Measurements from ENCODE around the gene ZNF433.

The ZNF433 gene

GRCh38 chr19:11989112-11989456 lies 46.4 kb downstream of the ZNF433 start:
- DNase-seq (ENCODE audit: low read depth in 3 of 3), result no peak

- DNase-seq (ENCODE audit: low read depth in 3 of 3), result peak; percentile 89 to 96 (median 91)
Measured at GRCh38 chr19:11987405-11988281, 47.8 kb downstream of the ZNF433 start.

GRCh38 chr19:11986754-11987153 lies 48.7 kb downstream of the ZNF433 start:
- no peak for DNase-seq (ENCODE audit: low read depth in 3 of 3)

- DNase-seq (ENCODE audit: low read depth in 3 of 3), result no peak
Measured at GRCh38 chr19:11984986-11985385, 50.5 kb downstream of the ZNF433 start.

GRCh38 chr19:11982526-11982925 lies 53.0 kb downstream of the ZNF433 start:
- no peak for DNase-seq (ENCODE audit: low read depth in 3 of 3)

GRCh38 chr19:11979527-11979926 lies 56.0 kb downstream of the ZNF433 start:
- no peak for DNase-seq (ENCODE audit: low read depth in 3 of 3)

- no peak for DNase-seq (ENCODE audit: low read depth in 3 of 3)
Measured at GRCh38 chr19:11978492-11979100, 56.9 kb downstream of the ZNF433 start.

GRCh38 chr19:11973019-11973810 lies 62.3 kb downstream of the ZNF433 start:
- DNase-seq (ENCODE audit: low read depth in 3 of 3), result no peak

GRCh38 chr19:11971041-11971440 lies 64.4 kb downstream of the ZNF433 start:
- DNase-seq (ENCODE audit: low read depth in 3 of 3), result no peak

GRCh38 chr19:11970174-11970573 lies 65.3 kb downstream of the ZNF433 start:
- DNase-seq (ENCODE audit: low read depth in 3 of 3), result no peak

- DNase-seq (ENCODE audit: low read depth in 3 of 3), result peak; percentile 68 to 88 (median 77)
Measured at GRCh38 chr19:11964858-11965645, 70.4 kb downstream of the ZNF433 start, which contains the start of gene ZNF763. TSS of gene ZNF763 (plus strand) at chr19:11965040. CDS start at chr19:11965209, 169 bp downstream.

Data from stimulated activated CD4-positive, alpha-beta T cell treated with anti-CD3 and anti-CD28 coated beads, TNF-alpha, amount 100 ng/mL, for 24 hours (primary cell).